T-helper 17 cell (primary cell): Measurements from ENCODE around the gene F5. TPM values are rescaled to one million over a fixed set of nuclear protein-coding genes. Genes with fewer than 3 reads are reported as not detected.

Experiments used
- ATAC-seq: fragments of 150-1000 bp; cut with Tn5 transposase; 2 replicates; pipeline ENCODE4 v1.10.0; 2021; ENCODE audit warnings: mild to moderate bottlenecking, moderate library complexity
- DNase-seq, 3 donors: peaks; one replicate each; pipeline versions ENCODE4 v3.0.0 to v3.0.0-alpha.2; 2020 to 2021
- H3K9me3 ChIP-seq: one replicate; pipeline ENCODE4 v1.7.0; 2013; ENCODE audit warnings: low read length, mild to moderate bottlenecking; ENCODE audit not compliant: control insufficient read depth, poor library complexity, severe bottlenecking
- H3K27ac Mint-ChIP-seq: one replicate; pipeline ENCODE4 v1.8.0; 2022; ENCODE audit warnings: mild to moderate bottlenecking, moderate library complexity, mixed read lengths
- H3K27me3 Mint-ChIP-seq: one replicate; pipeline ENCODE4 v1.8.0; 2022; ENCODE audit warnings: mixed read lengths
- H3K36me3 Mint-ChIP-seq: one replicate; pipeline ENCODE4 v1.8.0; 2022; ENCODE audit warnings: low read depth, mixed read lengths
- H3K4me1 Mint-ChIP-seq: one replicate; pipeline ENCODE4 v1.8.0; 2022; ENCODE audit warnings: mild to moderate bottlenecking, mixed read lengths
- H3K4me3 Mint-ChIP-seq: one replicate; pipeline ENCODE4 v1.8.0; 2022; ENCODE audit warnings: mild to moderate bottlenecking, moderate library complexity, mixed read lengths
- total RNA-seq, 4 donors: library from RNA in 2 of 4; stranded (reverse) in 2 of 4; gene quantifications; one replicate each; pipeline ENCODE4 v1.2.3 and lab custom pipeline; 2022 to 2026

F5 gene
- total RNA-seq, 2 donors from 2014 or later = 24.3 to 33.0 TPM

DNA sequence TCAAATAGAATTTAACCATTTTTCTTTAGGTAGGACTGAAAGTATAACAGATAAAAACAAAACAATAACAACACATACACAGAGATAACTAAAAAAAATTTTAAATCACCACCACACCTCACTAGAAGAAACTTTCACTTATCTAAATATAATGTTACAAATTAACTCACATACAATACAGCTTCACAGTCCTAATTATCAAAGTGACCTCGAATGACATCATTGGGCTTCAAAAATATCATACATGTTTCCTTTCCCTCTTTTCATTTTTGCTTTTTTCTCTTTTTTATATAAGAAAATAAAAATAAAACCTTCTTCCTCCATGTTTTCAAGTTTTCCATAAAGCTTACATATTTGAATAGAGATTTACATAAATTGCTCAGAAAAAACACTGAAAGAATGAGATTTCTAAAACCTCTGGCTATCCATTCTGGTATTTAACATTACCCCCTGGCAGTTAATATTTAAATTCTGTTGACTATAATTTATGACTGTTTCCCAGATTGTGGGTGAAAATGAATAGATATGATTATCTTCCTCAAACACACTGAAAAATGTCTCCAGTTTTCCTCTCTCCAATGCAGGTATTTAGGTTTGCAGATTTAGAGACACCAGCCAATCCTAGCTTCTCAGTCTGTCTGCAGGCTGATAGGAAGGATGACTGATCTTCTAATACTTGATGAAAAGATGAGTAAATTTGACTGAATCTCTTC lies 60.0 kb downstream of the F5 start:
- ATAC-seq (no peak), DNase-seq (no peak)
- no peaks in the 10 kb centered on the region for H3K27me3 Mint-ChIP-seq
- H3K36me3 Mint-ChIP-seq = peaks cover 1% of the 10 kb centered on the region
- H3K9me3 ChIP-seq = no peaks in the 10 kb centered on the region
- H3K4me1 Mint-ChIP-seq = peaks cover 8% of the 10 kb centered on the region
- no peak overlapping the region for H3K4me3 Mint-ChIP-seq
- no peak overlapping the region for H3K27ac Mint-ChIP-seq

DNA sequence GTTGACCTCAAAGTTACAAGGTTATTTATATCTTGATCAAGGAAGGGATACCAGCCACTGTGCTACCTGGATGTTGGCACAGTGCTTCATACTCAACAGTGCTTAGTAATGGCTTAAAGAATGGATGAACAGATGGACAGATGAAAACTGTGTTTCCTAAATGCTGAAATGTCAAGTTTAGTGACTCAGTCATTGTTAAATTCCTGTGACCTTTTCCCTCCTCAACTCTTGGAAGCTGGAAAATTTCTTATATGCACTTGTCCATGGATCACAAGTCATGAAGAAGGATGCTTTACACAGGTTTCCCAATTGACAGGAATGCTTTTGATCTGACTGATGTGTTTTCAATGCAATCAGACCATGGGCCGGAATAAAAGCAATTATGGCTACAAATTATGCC lies 60.9 kb downstream of the F5 start:
- H3K36me3 Mint-ChIP-seq = no peaks in the 10 kb centered on the region
- peaks cover 6% of the 10 kb centered on the region for H3K4me1 Mint-ChIP-seq
- H3K27me3 Mint-ChIP-seq = no peaks in the 10 kb centered on the region
- H3K27ac Mint-ChIP-seq = no peak overlapping the region
- H3K4me3 Mint-ChIP-seq = no peak overlapping the region
- ATAC-seq = no peak
- DNase-seq = no peak
- no peaks in the 10 kb centered on the region for H3K9me3 ChIP-seq

DNA sequence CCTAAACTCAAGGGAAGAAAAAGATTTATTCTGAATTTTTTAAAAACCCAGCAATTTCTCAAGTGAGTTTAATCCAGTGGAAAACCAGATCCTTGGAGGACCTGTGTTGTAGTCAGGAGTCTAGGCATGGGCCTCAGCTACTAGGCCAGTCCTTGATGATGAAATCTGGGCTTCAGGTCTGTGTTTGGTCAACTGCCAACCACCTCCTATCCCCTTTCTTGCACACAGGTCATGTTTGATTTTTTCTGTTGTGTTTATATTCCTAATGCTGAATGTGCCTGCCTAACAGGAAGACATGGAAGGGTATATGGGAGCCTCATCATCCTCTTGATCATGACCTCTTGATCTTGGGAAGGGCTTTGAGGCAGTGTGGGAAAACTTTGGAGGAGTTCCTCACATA lies 62.4 kb downstream of the F5 start:
- Mint-ChIP-seq H3K27ac (no peak overlapping the region), H3K4me3 (no peak overlapping the region), H3K36me3 (no peaks in the 10 kb centered on the region), H3K4me1 (peaks cover 3% of the 10 kb centered on the region), H3K27me3 (no peaks in the 10 kb centered on the region)
- ATAC-seq (no peak), DNase-seq (no peak)
- H3K9me3 ChIP-seq = no peaks in the 10 kb centered on the region

DNA sequence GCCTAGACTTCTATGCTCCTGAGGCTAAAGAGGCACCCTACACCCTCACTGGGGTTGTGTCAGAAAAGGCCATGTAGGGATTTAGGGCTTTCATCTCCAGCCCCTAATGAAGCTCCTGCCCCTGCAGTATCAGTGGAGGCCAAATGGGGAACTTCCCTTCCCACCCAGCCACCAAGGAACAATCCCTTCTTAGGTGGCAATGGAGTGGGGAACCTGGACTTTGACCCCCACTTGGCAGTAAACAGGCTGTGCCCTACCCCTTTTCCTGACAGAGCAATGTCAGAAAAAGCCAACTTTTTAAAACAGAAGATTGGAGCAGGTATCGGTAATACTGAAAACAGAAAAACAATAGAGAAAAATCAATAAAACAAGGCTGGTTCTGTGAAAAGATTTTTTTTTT lies 65.1 kb downstream of the F5 start:
- peaks cover 5% of the 10 kb centered on the region for H3K36me3 Mint-ChIP-seq

DNA sequence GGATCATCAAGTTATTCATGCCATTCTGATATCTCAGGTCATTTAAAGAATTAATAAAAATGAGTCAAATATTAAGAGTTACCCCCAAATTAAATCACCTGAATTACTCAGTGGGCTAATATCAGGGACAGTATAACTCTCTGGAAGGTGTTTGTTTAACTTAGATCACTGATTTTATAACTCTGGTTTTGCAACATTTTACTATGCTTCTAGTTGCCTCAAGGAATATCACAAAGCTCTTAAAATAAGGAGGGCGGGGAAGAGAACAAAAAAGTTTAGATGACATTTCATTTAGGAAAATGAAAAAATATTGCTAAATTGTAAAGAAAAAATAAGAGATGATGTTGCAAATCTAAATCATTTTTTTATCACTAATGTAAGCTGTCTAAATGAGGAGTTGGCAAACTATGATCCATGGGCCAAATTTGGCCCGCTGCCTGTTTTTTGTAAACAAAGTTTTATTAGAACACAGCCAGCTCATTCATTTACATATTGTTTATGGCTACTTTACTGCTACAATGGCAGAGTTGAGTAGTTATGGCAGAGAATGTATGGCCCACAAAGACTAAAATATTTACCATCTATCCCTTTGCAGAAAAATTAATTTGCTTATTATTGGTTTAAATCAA lies 68.6 kb downstream of the F5 start:
- H3K27me3 Mint-ChIP-seq = no peaks in the 10 kb centered on the region
- H3K4me3 Mint-ChIP-seq = no peak overlapping the region
- H3K9me3 ChIP-seq = no peaks in the 10 kb centered on the region
- no peaks in the 10 kb centered on the region for H3K4me1 Mint-ChIP-seq
- H3K36me3 Mint-ChIP-seq = peaks cover 7% of the 10 kb centered on the region
- DNase-seq (no peak), ATAC-seq (no peak)
- peak overlapping the region; percentile 32 for H3K27ac Mint-ChIP-seq

More for the DNA sequence above, 65.1 kb downstream of the F5 start:
- H3K27ac Mint-ChIP-seq = no peak overlapping the region
- H3K4me1 Mint-ChIP-seq = no peaks in the 10 kb centered on the region
- H3K4me3 Mint-ChIP-seq = no peak overlapping the region
- no peak for DNase-seq
- no peaks in the 10 kb centered on the region for H3K9me3 ChIP-seq
- ATAC-seq = no peak
- H3K27me3 Mint-ChIP-seq = no peaks in the 10 kb centered on the region

DNA sequence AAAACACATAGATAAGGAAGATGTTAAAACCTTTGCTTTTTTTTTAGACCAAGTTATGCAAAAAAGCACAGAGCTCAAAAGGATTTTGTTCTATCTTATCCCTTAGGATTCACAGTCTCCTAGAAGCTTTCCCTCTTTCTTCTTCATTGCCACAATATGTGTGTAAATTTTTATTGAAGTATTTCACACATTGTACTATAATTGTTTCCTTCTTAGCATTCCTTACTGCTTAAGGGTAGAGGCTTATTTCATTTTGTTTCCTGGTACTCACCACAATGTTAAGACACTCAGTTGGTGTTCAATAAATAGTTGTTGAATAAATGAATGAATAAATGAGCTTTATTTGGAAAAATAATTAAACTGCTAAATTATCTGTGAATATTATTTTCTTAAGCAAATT lies 70.6 kb downstream of the F5 start:
- Mint-ChIP-seq H3K4me1 (no peaks in the 10 kb centered on the region), H3K36me3 (peaks cover 7% of the 10 kb centered on the region), H3K27me3 (no peaks in the 10 kb centered on the region), H3K27ac (no peak overlapping the region), H3K4me3 (no peak overlapping the region)
- H3K9me3 ChIP-seq = no peaks in the 10 kb centered on the region
- no peak for ATAC-seq
- DNase-seq = no peak

DNA sequence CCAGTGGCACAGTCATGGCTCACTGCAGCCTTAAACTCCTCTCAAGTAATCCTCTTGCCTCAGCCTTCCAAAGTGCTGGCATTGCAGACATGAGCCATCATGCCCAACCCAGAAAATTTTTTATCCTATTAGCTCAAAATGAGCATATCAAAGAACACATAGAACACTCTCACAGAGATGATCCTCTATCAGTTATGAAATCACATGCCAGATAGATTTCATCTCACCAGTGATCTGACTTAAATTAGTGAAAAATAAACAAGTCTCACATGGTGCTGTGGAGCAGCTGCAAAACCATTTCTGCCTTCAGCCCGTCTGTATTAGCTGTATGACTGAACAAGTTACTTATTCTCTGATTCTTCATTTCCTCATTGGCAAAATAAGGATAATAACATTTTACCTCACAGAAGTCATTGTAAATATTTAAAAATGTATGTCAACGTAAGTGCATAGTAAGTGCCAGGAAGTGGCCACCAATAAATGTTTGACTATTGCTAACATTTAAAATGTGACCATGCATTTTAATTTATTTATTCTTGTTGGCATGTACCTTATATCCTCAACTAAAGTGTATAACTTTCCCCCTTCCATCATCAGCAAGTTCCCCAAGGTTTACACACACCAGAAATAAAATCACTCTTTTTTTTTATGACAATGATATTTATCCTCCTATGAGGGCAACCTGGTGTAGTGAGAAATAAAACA lies 71.6 kb downstream of the F5 start:
- Mint-ChIP-seq H3K27me3 (no peaks in the 10 kb centered on the region), H3K4me1 (no peaks in the 10 kb centered on the region), H3K4me3 (no peak overlapping the region), H3K36me3 (peaks cover 7% of the 10 kb centered on the region), H3K27ac (no peak overlapping the region)
- no peaks in the 10 kb centered on the region for H3K9me3 ChIP-seq
- no peak for ATAC-seq
- DNase-seq = no peak

DNA sequence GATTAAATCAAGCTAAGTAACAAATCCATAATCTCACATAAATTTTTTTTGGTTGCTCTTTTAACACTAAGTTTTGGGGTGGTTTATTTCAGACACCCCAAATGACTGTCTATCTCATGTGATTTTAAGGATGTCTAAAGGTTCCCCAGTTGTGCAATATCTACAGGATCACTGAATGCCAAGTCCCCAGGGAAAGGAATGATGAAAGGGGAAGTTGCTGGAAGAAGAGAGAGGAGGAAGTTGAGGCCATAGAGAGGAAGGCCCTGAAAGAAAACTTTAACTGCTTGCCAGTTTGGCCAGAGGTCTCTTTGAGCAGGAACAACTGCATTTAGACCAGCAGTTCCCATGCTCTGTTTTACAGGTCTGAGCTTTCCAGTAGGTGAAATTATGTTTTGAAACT lies 73.1 kb downstream of the F5 start:
- H3K4me3 Mint-ChIP-seq = no peak overlapping the region
- H3K4me1 Mint-ChIP-seq = peaks cover 7% of the 10 kb centered on the region
- DNase-seq = no peak
- H3K27ac Mint-ChIP-seq = no peak overlapping the region
- H3K9me3 ChIP-seq = no peaks in the 10 kb centered on the region
- no peaks in the 10 kb centered on the region for H3K27me3 Mint-ChIP-seq
- peaks cover 2% of the 10 kb centered on the region for H3K36me3 Mint-ChIP-seq
- ATAC-seq = no peak

DNA sequence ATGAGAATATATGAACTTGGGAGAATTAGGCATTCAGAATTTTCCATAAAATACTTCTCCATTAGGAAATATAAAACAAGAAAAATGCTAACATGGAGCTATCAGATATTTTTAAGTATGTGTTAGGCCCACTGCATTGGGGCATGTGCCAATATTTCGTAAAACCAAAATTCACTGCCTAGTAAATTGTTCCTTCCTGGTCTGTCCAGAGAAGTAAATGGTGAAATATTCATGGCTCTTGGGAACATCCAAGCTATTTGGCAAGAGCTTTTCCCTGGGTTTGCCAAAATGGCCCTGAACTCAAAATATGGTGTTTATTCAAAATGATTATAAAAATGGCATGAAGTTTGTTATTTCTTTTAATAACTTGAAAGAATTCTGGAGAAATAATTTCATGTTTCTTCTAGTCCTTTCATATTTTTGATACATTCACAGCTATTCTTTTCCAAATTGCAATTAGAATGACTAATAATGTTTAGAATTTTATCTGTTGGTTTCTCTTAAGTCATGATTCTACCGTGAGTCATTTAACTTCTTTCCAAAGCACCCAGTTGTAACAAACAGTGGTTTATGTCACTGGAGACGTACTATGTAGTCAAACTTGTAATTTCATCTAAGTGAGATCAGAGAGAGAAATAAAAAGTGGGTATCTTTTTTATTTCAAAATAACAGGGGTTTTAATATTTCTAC lies 74.8 kb downstream of the F5 start:
- H3K4me1 Mint-ChIP-seq = peaks cover 8% of the 10 kb centered on the region
- H3K27me3 Mint-ChIP-seq = no peaks in the 10 kb centered on the region
- no peaks in the 10 kb centered on the region for H3K9me3 ChIP-seq
- no peak for DNase-seq
- ATAC-seq = no peak
- no peak overlapping the region for H3K27ac Mint-ChIP-seq
- H3K4me3 Mint-ChIP-seq = no peak overlapping the region
- peaks cover 2% of the 10 kb centered on the region for H3K36me3 Mint-ChIP-seq

DNA sequence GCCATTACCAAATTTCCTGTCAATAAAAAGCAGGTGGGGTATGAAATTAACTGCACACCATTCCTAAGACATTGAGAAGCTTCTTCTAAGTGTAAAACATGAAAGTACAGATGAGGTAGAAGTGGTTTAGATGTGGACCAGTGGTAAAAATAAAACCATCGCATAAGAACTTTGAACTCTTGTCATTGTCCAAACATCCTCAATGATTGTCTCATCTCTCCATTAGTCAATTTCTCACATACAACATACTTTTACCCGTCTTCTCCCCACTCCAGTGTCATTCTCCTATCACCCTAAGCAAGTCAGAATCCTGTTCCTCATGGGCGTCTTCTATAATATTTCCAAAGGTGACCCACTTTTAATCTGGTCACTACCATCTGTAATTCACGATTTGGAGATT lies 76.2 kb downstream of the F5 start:
- DNase-seq (no peak), ATAC-seq (no peak)
- no peak overlapping the region for H3K4me3 Mint-ChIP-seq
- no peak overlapping the region for H3K27ac Mint-ChIP-seq
- no peaks in the 10 kb centered on the region for H3K9me3 ChIP-seq
- peaks cover 12% of the 10 kb centered on the region for H3K4me1 Mint-ChIP-seq
- H3K27me3 Mint-ChIP-seq = no peaks in the 10 kb centered on the region
- peaks cover 2% of the 10 kb centered on the region for H3K36me3 Mint-ChIP-seq

DNA sequence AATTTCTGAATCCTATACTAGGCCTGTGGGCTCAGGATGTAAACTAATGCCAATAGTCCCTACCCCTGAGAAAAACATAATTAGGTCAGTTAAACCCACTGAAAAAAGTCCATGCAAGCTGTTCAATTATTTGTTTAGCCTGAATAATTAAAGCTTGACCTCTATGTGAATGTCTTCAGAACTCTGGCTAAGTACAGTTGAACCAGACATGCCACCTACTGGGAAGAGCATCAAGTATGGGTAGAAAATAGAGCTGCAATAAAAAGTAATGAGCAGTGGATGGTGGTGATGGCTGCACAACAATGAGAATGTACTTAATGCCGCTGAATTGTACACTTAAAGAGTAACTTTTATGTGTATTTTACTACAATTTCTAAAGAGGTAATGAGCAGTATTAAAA lies 76.9 kb downstream of the F5 start:
- H3K27ac Mint-ChIP-seq = no peak overlapping the region
- peaks cover 2% of the 10 kb centered on the region for H3K36me3 Mint-ChIP-seq
- no peak overlapping the region for H3K4me3 Mint-ChIP-seq

DNA sequence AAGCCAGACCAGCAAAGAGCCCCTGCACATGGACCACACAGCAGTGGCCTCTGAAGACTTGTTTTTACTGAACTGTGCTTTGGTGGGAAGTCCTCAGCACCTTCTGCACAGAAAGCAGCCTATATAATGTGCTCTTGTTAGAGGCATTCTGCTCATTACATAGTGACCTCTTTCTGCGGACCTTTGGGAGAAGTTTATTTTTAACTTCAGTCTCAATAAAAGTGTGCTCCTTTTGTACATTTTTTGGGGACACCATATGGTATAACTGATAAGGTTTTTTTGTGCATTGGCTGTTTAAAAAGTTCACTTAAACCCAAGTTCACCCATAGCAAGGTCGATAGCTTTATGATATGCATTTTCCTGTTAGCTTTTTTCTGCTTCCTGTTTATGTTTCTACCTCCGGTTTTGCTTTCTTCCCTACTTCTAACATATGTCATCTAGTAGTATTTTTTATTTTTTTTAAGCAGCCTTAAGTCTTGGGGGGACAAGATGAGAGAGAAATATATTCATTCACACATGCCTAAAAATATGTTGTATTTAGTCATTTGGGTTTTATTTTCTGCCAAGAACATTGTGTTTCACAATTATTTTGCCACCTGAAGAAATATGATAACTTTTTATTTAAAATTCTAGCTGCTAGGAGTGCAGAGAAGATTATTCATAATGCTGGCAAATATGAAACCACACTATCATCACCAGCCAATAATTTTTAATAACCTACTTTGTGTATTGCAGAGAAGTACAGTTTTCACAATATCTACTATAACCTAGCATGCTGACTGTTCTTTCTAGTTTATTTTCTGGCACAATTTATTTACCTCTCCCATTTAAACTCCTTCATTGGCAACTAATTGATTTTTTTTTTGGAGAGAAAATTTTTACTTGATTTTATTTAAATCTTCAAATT lies 77.6 kb downstream of the F5 start:
- no peak for ATAC-seq
- DNase-seq = no peak
- no peak overlapping the region for H3K4me3 Mint-ChIP-seq
- peaks cover 2% of the 10 kb centered on the region for H3K36me3 Mint-ChIP-seq
- H3K27me3 Mint-ChIP-seq = no peaks in the 10 kb centered on the region
- no peak overlapping the region for H3K27ac Mint-ChIP-seq
- peaks cover 13% of the 10 kb centered on the region for H3K4me1 Mint-ChIP-seq
- H3K9me3 ChIP-seq = no peaks in the 10 kb centered on the region

More for the DNA sequence above, 76.9 kb downstream of the F5 start:
- Mint-ChIP-seq H3K4me1 (peaks cover 13% of the 10 kb centered on the region), H3K27me3 (no peaks in the 10 kb centered on the region)
- H3K9me3 ChIP-seq = no peaks in the 10 kb centered on the region
- ATAC-seq (no peak), DNase-seq (no peak)
